Keratinocyte (primary cell): ENCODE data around the gene CASTOR1.

Experiments used
- EZH2 ChIP-seq: IDR thresholded peaks from one replicate; pipeline ENCODE4 v1.6.1; 2012; ENCODE audit warnings: inconsistent platforms, mild to moderate bottlenecking, low read length, moderate library complexity
- TF ChIP-seq, protein P1 (sequence below), 3 experiments: IDR thresholded peaks in 1 of 3; conservative IDR thresholded peaks in 1 of 3; optimal IDR thresholded peaks in 1 of 3; 2 replicates in 2 of 3; 3 replicates in 1 of 3; pipeline versions ENCODE3 to v1.5.1; 2011; ENCODE audit warnings: low read length in 3 of 3, mild to moderate bottlenecking in 3 of 3, moderate library complexity in 2 of 3, control low read depth in 1 of 3, inconsistent platforms in 1 of 3; ENCODE audit not compliant: insufficient read depth in 2 of 3; ENCODE audit errors: extremely low read depth in 1 of 3

DNA sequence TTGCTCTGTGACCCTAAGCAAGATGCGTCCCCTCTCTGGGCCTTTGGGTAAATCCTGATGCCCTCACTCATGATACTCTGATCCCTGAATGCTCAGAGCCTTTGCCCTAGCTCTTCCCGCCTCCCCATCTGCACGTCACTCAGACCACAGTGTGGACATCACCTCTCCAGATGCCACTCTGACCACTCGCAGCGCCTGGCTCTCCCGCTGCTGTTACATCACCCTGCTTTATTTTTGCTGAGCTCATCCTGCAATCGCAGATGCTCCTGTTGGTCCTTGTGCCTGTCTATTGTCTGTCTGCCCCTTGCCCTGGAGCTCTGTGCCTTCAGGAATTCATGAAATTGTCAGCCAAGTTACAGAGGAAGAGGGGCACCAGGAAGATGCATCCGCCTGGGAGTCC, 28.2 kb downstream of the CASTOR1 start:
- TF ChIP-seq, protein P1, sequence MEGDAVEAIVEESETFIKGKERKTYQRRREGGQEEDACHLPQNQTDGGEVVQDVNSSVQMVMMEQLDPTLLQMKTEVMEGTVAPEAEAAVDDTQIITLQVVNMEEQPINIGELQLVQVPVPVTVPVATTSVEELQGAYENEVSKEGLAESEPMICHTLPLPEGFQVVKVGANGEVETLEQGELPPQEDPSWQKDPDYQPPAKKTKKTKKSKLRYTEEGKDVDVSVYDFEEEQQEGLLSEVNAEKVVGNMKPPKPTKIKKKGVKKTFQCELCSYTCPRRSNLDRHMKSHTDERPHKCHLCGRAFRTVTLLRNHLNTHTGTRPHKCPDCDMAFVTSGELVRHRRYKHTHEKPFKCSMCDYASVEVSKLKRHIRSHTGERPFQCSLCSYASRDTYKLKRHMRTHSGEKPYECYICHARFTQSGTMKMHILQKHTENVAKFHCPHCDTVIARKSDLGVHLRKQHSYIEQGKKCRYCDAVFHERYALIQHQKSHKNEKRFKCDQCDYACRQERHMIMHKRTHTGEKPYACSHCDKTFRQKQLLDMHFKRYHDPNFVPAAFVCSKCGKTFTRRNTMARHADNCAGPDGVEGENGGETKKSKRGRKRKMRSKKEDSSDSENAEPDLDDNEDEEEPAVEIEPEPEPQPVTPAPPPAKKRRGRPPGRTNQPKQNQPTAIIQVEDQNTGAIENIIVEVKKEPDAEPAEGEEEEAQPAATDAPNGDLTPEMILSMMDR (optimal IDR thresholded peaks at IDR 0.05 in 1 of 3, IDR thresholded peaks at IDR 0.05 in 1 of 3, conservative IDR thresholded peaks at IDR 0.05 in 1 of 3; ENCODE audit: extremely low read depth in 1 of 3, insufficient read depth in 2 of 3, low read length in 3 of 3) = no peak
- TF ChIP-seq EZH2 = no peak
